Left ventricle myocardium inferior (tissue), 1 donor: ENCODE measurements around the gene OR1I1. TPM values are rescaled to one million over a fixed set of nuclear protein-coding genes. Genes with fewer than 3 reads are reported as not detected.

Experiments
- DNase-seq: peaks from one replicate; pipeline ENCODE4 v3.0.0-alpha.2; 2020
- H3K27ac ChIP-seq: fragments of 200-600 bp; replicated peaks from 2 replicates; pipeline ENCODE4 v1.8.0; 2021
- H3K27me3 ChIP-seq: fragments of 200-600 bp; 2 replicates; pipeline ENCODE4 v1.8.0; 2021; ENCODE audit warnings: low read depth
- H3K36me3 ChIP-seq: fragments of 200-600 bp; 2 replicates; pipeline ENCODE4 v1.8.0; 2021
- H3K4me1 ChIP-seq: fragments of 200-600 bp; 2 replicates; pipeline ENCODE4 v1.8.0; 2021
- H3K4me3 ChIP-seq: fragments of 200-600 bp; 2 replicates; pipeline ENCODE4 v1.8.0; 2021; ENCODE audit warnings: mild to moderate bottlenecking, moderate library complexity
- H3K9me3 ChIP-seq: fragments of 200-600 bp; replicated peaks from 2 replicates; pipeline ENCODE4 v1.8.0; 2021
- CTCF ChIP-seq: fragments of 200-600 bp; IDR thresholded peaks from 2 replicates; pipeline ENCODE4 v1.8.0; 2021; ENCODE audit warnings: antibody characterized with exemption, mild to moderate bottlenecking, borderline replicate concordance
- intact Hi-C: fragments of 100-400 bp; cut with micrococcal nuclease; formaldehyde crosslinking; loops from one replicate; pipeline ENCODE4 v1.11.0; 2022
- total RNA-seq: library from RNA; stranded (reverse); fragmentation: NEBNext Ultra II Directional; extraction: Animal tissue kit (Norgen Biotek cat#: 25700); gene quantifications from one replicate; pipeline ENCODE4 v1.2.1, GENCODE V29; 2021
- donor health status: DM: no; HTN: yes; CAD: no; lungs with severe emphysema.

OR1I1 gene
- total RNA-seq, 1 donor from 2014 or later = not detected

GRCh38 chr19:15099017-15099582 is 17.1 kb downstream of the OR1I1 start:
- no peak overlapping the region for H3K27ac ChIP-seq
- intact Hi-C loops = loop anchor here (10.0 kb wide), 1 partner anchor 456 kb away; no protein-coding TSS in a partner anchor
- peaks cover 13% of the 10 kb centered on the region for H3K9me3 ChIP-seq
- no peaks in the 10 kb centered on the region for H3K4me1 ChIP-seq
- no peaks in the 10 kb centered on the region for H3K36me3 ChIP-seq
- TF ChIP-seq CTCF = no peak
- DNase-seq = no peak
- no peaks in the 10 kb centered on the region for H3K27me3 ChIP-seq
- H3K4me3 ChIP-seq = no peak overlapping the region

GRCh38 chr19:15101479-15102082 is 19.6 kb downstream of the OR1I1 start:
- Histone ChIP-seq H3K27me3 (no peaks in the 10 kb centered on the region), H3K27ac (peak overlapping the region; percentile 51), H3K4me1 (peaks cover 1% of the 10 kb centered on the region), H3K4me3 (no peak overlapping the region), H3K9me3 (peaks cover 22% of the 10 kb centered on the region), H3K36me3 (no peaks in the 10 kb centered on the region)
- TF ChIP-seq CTCF = peak; percentile 80
- DNase-seq = no peak
- intact Hi-C loops = loop anchor here (5.0 kb wide), 1 partner anchor 46 kb away; no protein-coding TSS in a partner anchor

GRCh38 chr19:15104003-15104402 is 22.0 kb downstream of the OR1I1 start:
- TF ChIP-seq CTCF = no peak
- DNase-seq = no peak
- Histone ChIP-seq H3K4me1 (peaks cover 23% of the 10 kb centered on the region), H3K36me3 (no peaks in the 10 kb centered on the region), H3K4me3 (no peak overlapping the region), H3K27ac (no peak overlapping the region), H3K9me3 (peaks cover 22% of the 10 kb centered on the region), H3K27me3 (no peaks in the 10 kb centered on the region)
- intact Hi-C loops = loop anchor here (5.0 kb wide), 1 partner anchor 43 kb away; no protein-coding TSS in a partner anchor

- no peaks in the 10 kb centered on the region for H3K27me3 ChIP-seq
- no peak overlapping the region for H3K4me3 ChIP-seq
- H3K9me3 ChIP-seq = peaks cover 22% of the 10 kb centered on the region
- DNase-seq = no peak
- peaks cover 4% of the 10 kb centered on the region for H3K36me3 ChIP-seq
- no peak overlapping the region for H3K27ac ChIP-seq
- no peak for TF ChIP-seq CTCF
- intact Hi-C loops = loop anchor here (5.0 kb wide), 1 partner anchor 43 kb away; no protein-coding TSS in a partner anchor
- peaks cover 24% of the 10 kb centered on the region for H3K4me1 ChIP-seq
These were observed 22.4 kb downstream of the OR1I1 start for GRCh38 chr19:15104411-15104810.

GRCh38 chr19:15105044-15105443 is 23.0 kb downstream of the OR1I1 start:
- DNase-seq = no peak
- intact Hi-C loops = no loop called here
- H3K4me1 ChIP-seq = peaks cover 24% of the 10 kb centered on the region
- H3K4me3 ChIP-seq = no peak overlapping the region
- H3K36me3 ChIP-seq = peaks cover 10% of the 10 kb centered on the region
- no peaks in the 10 kb centered on the region for H3K27me3 ChIP-seq
- TF ChIP-seq CTCF = no peak
- H3K9me3 ChIP-seq = peaks cover 22% of the 10 kb centered on the region
- no peak overlapping the region for H3K27ac ChIP-seq
